Activated CD4-positive, alpha-beta T cell treated with anti-CD3 and anti-CD28 coated beads for 1 hour (primary cell): ENCODE results near the gene ELL2.

Experiments
- DNase-seq: peaks from one replicate; pipeline ENCODE4 v3.0.0-alpha.2; 2020

The ELL2 gene

DNA sequence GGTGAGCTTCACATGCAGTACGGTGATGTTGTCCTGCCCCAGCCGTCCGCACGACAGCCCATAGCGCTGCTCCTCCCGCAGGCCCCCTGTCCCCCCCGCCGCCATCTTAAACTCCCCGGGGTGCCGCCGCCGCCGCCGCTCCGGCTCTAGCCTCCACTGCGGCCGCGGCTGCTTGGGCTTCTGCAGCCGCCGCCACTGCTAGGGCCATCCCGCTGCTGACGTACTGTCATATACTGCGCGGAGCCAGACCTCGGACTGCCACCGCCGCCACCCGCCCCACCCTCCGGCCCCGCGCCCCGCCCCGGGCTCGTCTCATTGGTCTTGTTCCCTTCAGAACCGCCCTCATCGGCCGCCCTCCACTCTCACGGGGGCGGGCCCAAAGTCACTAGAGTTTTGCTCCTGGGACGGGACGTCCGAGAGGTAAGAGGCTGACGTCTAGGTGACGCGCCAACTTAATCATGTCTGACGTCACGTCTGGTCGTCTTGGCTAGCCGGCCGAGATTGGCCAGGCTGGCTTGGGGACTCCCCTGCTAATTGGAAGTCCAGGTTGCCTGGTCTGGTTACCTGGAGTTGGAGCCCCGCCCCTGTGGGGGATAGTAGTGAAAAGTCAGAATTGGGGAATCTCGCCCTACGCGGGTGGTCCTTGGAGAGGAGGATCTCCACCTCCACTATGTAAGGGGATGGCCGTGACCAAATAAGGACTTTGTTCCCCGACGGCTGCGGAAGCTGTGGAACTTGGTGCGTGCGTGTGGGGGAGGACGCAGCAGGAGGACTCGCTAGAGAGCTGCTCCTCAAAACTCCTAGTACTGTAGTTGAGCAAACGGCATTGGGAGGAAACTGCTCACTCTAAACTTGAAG, at the start of gene ELL2:
ELL2 (minus strand) TSS at position 235 of the 858 bp plus-strand sequence; CDS start at position 105, 130 bp downstream.
- DNase-seq: peak; percentile 90

DNA sequence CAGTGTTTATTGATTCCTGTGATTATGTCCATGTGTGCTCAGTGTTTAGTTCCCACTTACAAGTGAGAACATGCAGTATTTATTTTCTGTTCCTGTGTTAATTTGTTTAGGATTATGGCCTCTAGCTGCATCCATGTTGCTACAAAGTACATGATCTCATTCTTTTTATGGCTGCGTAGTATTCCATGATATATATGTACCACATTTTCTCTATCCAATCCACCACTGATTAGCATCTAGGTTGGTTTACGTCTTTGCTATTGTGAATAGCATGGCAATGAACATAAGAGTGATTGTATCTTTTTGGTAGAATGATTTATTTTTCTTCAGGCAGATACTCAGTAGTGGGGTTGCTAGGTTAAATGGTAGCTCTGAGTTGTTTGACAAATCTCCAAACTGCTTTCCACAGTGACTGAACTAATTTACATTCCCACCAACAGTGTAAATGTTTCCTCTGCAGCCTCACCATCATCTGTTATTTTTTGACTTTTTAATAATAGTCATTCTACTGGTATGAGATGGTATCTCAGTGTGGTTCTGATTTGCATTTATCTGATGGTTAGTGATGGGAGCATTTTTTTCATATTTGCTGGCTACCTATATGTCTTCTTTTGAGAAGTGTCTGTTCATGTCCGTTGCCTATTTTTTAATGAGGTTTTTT, 47.5 kb upstream of the ELL2 start:
- no peak for DNase-seq

DNA sequence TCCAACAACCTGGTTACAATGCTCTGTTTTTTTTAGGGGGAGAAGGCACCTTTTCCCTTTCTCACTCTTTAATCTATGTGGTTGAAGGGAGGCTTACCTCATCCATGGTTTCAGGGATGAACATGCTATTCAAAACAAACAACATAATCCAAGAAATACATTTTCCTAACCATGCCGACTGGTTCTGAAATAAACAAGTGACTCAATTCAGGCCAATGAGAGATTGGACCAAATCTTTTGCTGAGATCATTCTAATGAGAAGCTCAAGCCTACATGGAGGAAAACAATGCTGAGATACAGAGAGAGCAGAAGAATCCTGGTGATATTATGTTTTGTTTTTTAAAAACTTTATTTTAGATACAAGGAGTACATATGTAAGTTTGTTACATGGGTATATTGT, 46.8 kb upstream of the ELL2 start:
- DNase-seq: no peak

DNA sequence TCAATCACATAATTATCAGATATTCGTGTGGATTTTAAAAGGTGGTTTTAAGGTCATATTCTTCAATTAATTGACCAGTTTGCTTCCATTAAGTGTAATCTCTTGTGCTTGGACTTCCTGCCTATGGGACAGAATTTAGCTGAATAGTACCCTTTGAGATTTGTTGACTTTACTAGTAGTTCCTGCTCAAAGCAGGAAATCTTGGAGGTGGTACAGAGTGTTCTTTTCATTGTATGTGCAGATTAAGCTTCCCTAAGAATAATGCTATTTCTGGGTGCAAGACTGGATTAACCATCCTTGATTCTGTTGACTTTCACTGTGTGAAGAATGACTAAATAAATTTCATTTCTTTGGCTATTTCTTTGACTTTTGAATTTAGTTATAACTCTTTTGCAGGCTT, 45.4 kb upstream of the ELL2 start:
- no peak for DNase-seq

DNA sequence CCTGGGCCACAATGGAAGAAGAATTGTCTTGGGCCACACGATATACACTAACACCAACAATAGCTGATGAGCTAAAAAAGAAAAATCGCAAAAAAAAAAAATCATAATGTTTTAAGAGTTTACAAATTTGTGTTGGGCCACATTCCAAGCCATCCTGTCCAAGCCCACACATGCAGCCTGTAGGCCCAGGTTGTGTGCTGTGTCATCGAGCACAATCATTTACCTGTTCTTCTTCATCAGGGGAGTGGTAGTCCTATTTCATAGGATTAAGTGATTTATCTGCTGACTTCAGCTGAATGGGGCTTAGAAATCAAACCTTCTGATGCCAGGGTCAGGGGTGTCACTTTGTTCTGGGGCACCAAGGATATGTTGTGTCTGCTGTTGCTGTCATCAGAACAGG, 44.6 kb upstream of the ELL2 start:
- DNase-seq: no peak

DNA sequence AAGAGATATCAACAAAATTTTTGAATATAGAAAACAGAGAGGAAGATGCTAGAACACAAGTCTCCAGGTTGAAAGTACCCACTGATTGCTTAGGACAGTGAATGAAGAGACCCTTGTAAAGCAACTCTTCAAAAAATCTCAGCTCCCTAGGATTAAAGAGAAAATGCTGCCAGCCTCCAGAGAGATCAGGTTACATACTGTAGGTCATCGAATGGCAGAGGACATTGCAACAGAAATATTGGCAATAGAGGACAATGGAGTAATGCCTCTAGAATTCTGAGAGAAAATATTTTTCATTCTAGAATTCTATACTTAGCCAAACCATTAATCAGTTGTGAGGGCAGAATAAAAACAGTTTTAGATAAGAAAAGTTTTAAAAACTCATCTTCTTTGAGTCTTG, 43.1 kb upstream of the ELL2 start:
- no peak for DNase-seq

DNA sequence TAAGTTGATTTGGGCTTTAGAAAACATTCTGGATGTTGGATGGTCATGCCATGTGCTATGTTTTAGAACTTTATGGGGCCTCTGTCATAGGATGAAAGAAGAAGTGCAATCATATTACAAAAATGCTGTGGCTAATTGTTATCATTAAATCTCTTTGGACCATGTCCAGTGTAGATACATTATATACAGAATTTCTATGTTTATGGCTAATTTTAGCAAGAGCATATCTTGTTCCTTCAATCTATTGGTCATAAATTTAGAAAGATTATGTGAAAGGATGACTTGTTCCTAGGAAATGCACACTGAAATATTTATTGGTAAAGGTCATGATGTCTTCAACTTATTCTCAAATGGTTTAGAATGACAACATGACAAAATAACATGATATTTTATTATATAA, 42.4 kb upstream of the ELL2 start:
- no peak for DNase-seq

DNA sequence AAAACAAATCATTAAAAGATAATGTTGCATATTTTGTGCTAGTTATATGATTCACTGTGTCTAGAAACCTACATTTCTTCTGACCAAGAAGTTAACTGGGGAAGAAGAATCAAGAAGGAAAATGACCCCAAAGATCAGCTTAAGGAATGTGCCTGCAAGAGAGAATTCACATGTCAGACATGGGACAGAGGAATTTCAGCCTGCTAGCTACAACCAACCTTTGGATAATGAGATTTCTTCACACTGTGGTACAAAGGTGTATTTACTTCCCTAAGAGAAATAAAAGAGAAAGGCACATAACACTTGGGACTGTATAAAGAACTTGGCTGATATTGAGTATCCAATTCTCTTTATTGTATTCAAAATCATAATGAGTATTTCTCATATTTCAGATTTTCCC, 39.6 kb upstream of the ELL2 start:
- DNase-seq: no peak

DNA sequence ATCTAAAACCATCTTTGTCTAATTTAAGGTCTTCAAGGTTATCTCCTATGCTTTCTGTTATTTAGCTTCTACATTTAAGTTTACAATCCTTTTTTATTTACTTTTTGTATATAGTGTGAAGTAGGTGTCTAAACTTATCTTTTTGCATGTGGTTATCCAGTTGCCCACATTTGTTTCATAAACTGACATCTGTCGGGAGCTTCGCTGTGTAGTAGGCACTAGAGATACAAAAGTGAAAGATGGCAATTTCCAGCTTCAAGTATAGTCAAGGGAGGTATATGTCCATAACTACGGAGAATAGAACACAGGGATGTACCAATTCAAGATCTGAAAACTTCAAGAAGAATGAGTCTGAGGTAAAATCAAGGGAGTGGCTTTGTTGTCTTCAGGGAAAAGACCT, 38.7 kb upstream of the ELL2 start:
- no peak for DNase-seq

DNA sequence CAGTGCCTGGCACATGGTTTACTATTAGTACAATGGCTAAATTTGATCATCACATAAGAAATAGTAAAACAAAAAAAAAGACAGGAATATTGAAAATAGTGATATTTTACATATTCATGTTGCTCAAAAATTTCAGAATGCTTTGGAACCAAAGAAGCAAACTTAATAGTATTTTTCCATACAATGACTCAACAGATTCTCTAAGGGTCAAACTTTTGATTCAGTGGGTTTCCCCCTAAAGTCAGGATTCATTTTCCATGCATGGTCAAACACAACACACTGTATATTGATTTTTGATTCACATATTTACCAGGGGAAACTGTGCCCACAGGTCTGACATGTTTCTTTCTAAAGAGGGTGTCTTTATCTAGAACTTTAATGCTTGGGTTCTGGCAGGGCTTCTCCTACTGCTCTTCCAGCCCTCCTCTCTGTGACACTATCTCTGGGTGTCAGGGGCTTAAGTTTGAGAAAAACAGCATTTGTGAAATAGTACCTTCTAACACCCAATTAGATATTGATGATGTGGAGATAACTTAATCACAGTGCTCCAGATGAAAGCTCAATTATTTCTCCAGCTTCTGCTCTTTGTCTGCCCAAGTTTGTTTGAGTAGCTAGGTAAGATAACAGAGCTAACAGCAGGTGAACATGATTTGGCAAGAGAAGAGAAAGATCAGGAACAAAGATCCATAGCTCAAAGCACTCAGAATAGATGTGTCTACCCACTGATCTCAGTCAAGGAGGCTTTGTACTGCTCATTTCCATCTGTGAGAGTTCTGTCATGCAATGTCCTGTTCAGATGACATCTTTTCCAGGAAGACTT, 35.5 kb upstream of the ELL2 start:
- DNase-seq: no peak

DNA sequence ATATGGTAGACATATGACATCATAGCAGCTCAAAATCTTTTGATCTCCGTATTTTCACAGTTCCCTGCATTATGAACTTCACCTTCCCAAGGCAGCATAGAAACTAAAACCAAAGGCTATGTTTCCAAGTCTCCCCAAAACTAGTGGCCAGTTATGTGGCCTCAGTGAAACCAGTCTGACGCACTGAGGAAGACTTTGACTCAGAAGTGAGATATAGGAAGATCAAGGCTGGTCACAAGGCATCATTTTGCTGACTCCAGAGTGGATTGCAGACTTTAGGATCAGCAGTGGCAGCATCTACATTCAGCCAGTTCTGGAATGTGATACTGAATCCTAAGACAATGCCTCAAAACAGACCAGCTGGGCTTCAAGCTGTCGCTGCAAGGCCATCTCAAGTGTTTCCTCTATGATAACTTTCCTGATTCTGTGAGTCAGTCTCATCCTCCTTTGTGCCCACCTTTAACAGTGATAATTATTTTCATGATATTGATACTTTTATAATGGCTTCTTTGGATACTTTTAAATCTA, 34.4 kb upstream of the ELL2 start:
- DNase-seq: no peak

DNA sequence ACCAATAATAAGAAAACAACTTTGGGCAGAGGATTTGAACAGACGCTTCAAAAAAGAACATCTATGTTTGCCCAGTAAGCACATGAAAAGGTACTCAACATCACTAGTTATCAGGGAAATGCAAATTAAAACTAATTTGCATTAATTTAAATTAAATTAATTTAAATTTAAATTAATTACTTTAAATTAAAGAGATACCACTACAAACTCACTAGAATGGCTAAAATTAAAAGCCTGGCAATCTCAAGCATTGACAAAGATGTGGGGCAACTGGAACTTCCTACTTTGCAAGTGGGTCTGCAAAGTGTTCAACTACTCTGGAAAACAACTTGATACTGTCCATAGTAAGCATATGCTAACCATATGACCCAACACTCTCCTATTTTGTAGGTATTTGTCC, 32.1 kb upstream of the ELL2 start:
- no peak for DNase-seq

DNA sequence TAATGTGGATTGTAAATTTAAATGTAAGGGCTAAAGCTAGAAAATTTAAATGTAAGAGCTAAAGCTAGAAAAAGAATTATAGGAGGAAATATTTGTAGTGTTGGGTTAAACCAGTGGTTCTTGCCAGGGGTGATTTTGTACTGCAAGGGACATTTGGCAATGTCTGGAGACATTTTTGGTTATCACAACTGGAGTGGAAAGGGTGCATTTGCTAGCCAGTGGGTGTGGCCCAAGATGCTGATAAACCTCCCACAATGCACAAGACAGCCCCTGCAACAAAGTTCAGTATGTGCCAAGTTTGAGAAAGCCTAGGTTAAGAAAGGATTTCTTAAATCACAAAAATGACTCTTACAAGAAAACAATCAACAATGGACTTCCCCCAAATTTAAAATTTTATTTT, 31.6 kb upstream of the ELL2 start:
- no peak for DNase-seq

DNA sequence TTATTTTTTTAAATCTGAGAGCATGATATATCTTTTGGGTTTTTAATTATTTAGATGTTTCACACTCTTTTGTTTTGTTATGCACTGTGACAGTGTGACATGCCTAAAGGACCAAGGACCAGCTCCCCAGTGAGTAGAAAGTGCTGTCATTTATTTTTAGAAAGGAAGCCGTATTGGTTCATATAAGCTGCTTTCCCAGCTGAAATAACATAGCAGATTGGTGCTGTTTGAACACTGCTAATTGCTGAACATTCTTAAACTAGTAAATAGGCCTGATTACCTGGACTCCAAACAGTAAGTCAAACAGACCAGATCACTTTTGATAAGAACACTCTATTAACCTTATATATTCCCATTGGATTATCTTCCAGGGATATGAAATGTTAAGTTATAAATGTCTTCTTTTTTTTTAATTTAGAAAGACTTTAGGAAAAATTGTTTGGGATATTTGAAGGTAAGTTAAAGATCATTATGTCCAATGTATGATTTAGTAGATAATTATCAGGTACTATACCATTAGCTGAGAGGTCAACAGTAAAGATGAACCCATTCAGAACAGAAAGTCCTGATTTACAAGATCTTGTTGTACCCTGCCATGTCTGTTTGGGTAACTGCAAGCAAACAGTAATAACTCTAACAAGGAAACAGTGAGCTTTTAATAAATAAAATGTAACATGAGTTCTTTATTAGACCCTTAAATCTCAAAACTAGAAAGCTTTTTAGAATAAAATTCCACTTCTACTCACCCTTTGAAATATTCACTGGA, 27.8 kb upstream of the ELL2 start:
- DNase-seq: no peak

DNA sequence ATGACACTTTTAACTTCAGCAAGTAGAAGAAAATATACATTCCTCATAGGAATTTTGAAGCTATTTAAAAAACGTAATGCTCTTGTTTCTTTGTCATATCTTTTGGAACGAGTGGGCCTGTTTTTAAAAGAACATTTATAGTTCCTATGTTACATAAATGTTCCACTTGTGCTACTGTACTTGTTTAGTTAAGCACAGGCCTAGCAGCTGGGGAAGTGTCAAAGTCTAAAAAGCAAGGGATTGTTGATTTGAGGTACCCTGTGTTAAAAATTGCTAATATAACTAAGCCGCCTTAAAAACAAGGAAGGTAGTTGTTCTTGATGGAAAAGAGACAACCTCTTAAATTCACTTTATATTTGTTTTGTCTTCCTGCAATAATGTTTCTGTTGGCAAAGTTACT, 27.2 kb upstream of the ELL2 start:
- DNase-seq: no peak

DNA sequence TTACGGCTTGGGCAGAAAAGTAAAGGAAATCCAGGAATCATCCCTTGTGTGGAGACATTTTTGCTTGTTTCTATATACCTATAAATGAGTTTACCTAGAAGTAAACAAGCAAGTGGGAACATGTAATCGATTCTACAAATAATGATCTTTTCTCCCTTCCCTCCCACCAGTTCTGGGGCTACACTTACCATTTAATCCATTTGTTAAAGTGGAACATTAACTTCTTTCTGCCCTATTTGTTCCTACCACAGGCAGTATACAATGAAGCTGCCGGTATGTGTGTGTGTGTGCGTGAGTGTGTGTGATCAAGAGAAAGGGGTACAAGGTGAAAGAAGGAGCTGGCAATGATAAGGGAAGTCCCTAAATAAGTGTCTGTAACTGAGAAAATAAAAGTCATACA, 26.4 kb upstream of the ELL2 start:
- DNase-seq: no peak

DNA sequence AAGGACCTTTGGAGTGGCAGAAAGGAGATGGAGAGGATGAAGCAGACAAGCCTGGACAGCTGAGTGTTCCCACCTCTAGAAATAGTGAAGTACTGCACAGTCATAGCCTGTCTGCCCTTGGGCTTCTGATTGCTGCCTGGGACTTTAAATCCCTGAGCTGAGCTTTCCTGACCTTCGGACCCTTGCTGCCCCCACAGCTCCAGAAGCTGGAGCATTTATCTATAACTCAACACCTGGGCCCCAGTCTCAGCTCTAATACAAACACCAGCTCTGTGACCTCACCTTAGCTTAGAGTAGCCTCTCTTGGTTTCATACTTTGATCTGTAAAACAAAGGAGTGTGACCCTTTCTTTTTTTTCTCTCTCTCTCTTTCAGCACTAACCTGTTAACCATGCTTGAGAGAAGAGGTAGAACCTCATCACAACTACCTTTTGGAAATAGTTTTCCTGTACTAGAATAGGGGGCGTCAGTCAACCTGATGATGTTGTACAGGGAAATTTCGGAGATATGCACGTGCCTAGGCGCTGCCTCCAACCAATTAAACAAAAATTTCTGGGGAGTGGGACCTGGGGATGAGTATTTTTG, 25.4 kb upstream of the ELL2 start:
- DNase-seq: no peak

DNA sequence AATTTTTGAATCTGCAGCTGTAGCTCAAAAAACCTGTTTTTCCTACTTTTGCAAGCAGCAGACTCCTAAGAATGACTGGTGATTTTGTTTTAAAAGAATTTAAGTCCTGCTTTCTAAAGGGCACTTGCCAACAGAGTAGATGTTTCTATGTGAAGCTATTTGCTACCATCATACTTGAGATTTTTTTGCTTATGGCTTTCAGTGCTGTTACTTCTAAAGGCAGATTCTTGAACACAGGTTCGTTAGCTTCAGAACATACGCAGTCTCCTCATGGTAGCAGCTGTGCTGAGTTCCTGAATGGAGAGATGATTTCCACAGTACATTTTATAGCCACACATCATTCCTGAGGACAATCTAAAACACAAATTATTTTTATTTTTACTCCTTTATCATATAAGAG, 24.4 kb upstream of the ELL2 start:
- no peak for DNase-seq

DNA sequence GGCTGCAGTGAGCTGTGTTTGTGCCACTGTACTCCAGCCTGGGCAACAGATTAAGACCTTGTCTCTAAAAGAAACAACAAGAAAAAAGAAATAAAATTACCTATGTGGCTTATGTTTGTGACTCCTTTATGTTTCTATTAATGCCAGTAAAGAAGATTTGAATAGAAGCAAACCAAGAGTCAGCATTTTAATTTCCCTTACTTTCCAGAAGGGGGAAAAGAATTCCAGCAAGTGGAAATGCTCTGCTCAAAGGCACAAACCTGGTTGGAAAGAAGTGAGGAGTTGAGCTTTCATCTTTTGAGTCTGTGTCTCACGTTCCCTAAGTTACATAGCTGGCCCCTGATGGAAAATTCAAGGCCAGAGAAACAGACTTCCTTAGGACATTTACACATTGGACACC, 23.6 kb upstream of the ELL2 start:
- DNase-seq: no peak

DNA sequence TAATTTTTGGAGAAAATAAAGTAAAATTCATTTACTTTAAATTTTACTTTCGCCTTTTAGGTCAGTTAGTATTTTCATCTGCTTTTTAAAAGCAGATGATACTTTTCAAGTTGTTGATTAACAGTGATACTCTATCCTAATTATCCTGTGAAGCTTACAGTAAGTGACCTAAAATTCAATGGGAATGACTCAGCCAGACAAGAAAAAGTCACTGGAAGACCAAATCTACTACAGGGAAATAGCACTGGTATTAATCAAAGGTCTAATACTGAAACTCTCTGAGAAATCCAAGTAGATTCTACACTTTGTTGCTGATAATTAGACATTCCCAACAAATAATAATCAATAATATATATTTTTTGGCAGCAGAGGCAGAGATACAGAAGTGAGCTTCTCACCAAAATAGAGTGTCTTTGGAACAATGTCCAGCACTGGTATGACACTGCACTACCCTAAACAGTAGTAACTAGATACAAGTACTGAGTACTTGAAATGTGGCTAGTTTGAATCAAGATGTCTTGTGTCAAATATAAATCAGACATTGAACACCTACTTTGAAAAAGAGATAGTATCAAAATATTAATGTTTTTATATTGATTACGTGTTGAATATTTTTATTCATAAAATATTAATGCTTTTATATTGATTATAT, 22.8 kb upstream of the ELL2 start:
- DNase-seq: no peak

DNA sequence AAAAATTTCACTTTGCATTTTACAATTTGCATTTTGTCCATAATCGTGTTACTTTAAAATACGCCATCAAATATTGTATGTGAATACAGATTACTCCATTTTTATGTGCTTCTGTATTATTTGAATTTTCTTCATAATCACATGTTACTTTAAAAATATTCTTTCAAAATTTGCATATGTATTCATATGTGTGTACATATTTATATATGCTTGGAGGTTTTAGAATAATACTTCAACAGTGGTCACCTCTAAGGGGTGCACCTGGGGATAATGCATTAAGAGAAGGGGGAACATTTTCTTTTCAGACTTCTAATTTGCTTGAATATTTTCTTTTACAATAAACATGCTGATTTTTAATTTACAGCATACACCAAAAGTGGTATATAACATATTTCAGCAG, 21.9 kb upstream of the ELL2 start:
- DNase-seq: no peak

DNA sequence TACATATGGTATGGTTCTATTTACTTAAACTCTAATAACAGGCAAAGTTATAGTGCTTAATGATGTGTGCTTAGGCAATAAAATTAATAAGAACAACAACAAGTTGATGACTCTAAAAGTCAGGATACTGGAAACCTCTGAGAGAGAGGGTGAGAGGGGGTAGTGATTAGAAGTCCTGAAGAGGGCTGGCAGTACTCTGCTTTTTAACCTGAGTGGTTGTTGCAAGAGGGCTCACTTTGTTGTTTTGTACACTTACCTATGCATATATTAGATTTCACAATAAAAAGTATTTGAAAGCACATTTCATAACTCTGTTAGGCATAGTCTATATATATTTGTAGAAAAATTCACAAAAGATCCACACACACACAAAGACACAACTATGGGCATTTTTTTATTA, 21.4 kb upstream of the ELL2 start:
- no peak for DNase-seq
